Measurements from ENCODE around the gene SLC2A8.

Gene SLC2A8

GRCh38 chr9:127449332-127449966 is 52.5 kb downstream of the SLC2A8 start:
- peaks cover 11% of the 10 kb centered on the region for H3K9me3 ChIP-seq (ENCODE audit: control insufficient read depth, low read length)
- H3K4me1 ChIP-seq (ENCODE audit: control insufficient read depth, insufficient read depth, low read length, poor library complexity, severe bottlenecking) = peaks cover 11% of the 10 kb centered on the region
- H3K27ac ChIP-seq (ENCODE audit: low read depth, low read length, severe bottlenecking) = peak overlapping the region; percentile 91
- H3K4me3 ChIP-seq (ENCODE audit: extremely low read depth, insufficient read depth, low read length, poor library complexity, severe bottlenecking) = peak overlapping the region; percentile 96
- peaks cover 70% of the 10 kb centered on the region for H3K36me3 ChIP-seq (ENCODE audit: control insufficient read depth, insufficient read depth, low read length)
- WGBS, 2 experiments (ENCODE audit: insufficient coverage in 2 of 2) = 57 to 80% methylated on average over 4 to 5 of the region's 5 CpGs

- Histone ChIP-seq H3K27ac (ENCODE audit: low read depth, low read length, severe bottlenecking) (peak overlapping the region; percentile 91), H3K4me3 (ENCODE audit: extremely low read depth, insufficient read depth, low read length, poor library complexity, severe bottlenecking) (peak overlapping the region; percentile 96), H3K4me1 (ENCODE audit: control insufficient read depth, insufficient read depth, low read length, poor library complexity, severe bottlenecking) (peaks cover 11% of the 10 kb centered on the region), H3K9me3 (ENCODE audit: control insufficient read depth, low read length) (peaks cover 3% of the 10 kb centered on the region), H3K36me3 (ENCODE audit: control insufficient read depth, insufficient read depth, low read length) (peaks cover 68% of the 10 kb centered on the region)
- 2 to 3% methylated on average over 12 to 13 of the region's 14 CpGs for WGBS, 2 experiments (ENCODE audit: insufficient coverage in 2 of 2)
These were observed 53.3 kb downstream of the SLC2A8 start for GRCh38 chr9:127450243-127450760.

DNA sequence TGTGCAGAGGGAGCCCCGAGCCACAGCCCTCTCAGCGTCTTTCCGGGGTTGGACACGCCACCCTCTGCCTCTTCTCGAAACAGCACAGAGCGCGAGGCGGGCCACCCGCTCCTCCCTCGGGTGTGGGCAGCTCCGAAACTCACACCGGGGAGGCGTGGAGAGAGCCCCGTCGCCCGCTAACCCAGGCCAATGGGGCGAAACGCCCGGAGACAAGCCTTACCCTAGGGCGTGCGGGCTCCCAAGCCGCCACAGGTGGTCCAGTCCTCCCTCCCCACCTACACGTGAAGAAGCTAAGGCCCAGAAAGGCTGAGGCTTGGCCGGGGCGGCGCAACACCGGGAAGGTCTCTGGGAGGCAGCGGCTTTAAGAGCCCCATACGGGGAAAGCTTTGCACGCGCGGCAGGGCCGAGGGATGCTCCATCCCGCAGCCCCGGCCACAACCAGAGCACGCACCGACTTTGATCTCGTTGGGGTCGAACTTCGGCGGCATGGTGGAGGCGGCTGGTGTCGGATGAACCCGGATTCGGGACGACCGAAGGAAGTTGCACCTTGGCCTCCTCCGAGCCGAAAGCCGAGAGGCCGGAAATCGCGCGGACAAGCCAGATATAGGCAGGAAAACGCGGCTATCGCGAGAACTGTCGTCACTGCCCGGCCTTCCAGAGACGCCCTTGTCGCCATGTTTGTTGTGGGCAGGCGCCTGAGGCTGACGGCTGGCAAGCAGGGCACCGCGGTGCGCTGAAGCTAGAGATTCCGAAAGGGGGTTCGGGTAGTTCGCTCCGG is 54.0 kb downstream of the SLC2A8 start, which contains the start of the genes LRSAM1 and RPL12:
TSS of gene LRSAM1 (plus strand) at position 681 of the 778 bp plus-strand sequence. CDS start 3,018 bp downstream, outside the sequence.
TSS of gene RPL12 (minus strand) at position 577 of the 778 bp plus-strand sequence. CDS start at position 488, 89 bp downstream.
- Histone ChIP-seq H3K9me3 (ENCODE audit: control insufficient read depth, low read length) (no peaks in the 10 kb centered on the region), H3K36me3 (ENCODE audit: control insufficient read depth, insufficient read depth, low read length) (peaks cover 65% of the 10 kb centered on the region), H3K27ac (ENCODE audit: low read depth, low read length, severe bottlenecking) (peak within 1 kb of the TSS; percentile 91), H3K4me1 (ENCODE audit: control insufficient read depth, insufficient read depth, low read length, poor library complexity, severe bottlenecking) (peaks cover 11% of the 10 kb centered on the region), H3K4me3 (ENCODE audit: extremely low read depth, insufficient read depth, low read length, poor library complexity, severe bottlenecking) (peak within 1 kb of the TSS; percentile 96)
- 0% methylated on average over 46 to 59 of the region's 71 CpGs for WGBS, 2 experiments (ENCODE audit: insufficient coverage in 2 of 2)

DNA sequence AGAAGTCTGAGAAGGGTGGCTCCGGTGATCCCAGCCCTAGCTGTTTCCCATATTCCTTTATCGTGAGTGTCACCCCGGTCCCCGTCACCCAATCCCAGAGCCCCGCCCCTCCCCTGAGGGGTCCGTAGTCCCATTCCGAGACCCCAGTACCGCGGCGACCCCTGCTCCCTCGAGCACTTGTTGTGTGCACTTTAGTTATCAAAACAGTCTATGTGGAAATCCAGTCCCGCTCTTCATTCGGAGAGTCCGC is 54.6 kb downstream of the SLC2A8 start:
- Histone ChIP-seq H3K4me1 (ENCODE audit: control insufficient read depth, insufficient read depth, low read length, poor library complexity, severe bottlenecking) (peaks cover 11% of the 10 kb centered on the region), H3K9me3 (ENCODE audit: control insufficient read depth, low read length) (no peaks in the 10 kb centered on the region), H3K27ac (ENCODE audit: low read depth, low read length, severe bottlenecking) (peak overlapping the region; percentile 91), H3K4me3 (ENCODE audit: extremely low read depth, insufficient read depth, low read length, poor library complexity, severe bottlenecking) (peak overlapping the region; percentile 96), H3K36me3 (ENCODE audit: control insufficient read depth, insufficient read depth, low read length) (peaks cover 60% of the 10 kb centered on the region)
- WGBS, 2 experiments (ENCODE audit: insufficient coverage in 2 of 2) = 0% methylated on average over 10 to 14 of the region's 14 CpGs

DNA sequence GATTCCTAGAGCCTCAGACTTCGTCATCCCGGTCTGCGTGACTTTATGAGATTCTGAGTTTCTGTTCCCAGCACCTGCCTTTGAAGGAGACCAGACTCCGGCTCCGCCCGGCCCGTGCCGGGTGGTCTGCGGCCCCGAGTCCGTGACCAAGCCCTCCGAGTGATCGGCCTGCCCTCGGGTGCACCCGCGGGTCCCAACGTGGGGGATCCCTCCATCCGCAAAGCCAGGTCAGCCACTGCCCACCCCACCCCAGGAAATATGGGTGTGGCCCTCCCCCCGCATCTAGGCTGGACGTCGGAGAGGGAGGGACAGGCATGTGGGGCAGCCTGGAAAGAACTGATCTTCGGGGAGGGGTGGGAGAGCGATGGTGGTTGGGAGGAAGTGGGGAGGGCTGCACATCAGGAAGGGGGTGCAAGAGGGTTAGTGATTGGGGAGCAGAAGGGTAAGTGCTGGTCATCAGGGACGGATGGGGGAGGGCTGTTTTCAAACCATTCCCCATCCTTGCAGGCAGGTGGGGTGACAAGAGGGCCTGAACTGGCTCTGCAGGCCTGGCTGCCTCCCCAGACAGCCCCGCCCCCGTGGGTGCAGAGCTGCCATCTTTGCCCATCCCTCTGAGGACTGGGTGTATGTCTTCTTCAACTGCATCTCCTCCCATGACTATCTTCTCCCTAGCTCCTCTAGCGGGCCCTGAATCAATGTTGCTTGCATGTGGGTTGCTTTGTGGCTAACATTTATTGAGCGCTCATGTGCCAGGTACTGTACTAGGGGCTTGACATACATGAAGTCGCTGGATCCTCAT is 55.1 kb downstream of the SLC2A8 start:
- Histone ChIP-seq H3K9me3 (ENCODE audit: control insufficient read depth, low read length) (no peaks in the 10 kb centered on the region), H3K4me3 (ENCODE audit: extremely low read depth, insufficient read depth, low read length, poor library complexity, severe bottlenecking) (peak overlapping the region; percentile 96), H3K4me1 (ENCODE audit: control insufficient read depth, insufficient read depth, low read length, poor library complexity, severe bottlenecking) (peaks cover 11% of the 10 kb centered on the region), H3K27ac (ENCODE audit: low read depth, low read length, severe bottlenecking) (peak overlapping the region; percentile 91), H3K36me3 (ENCODE audit: control insufficient read depth, insufficient read depth, low read length) (peaks cover 58% of the 10 kb centered on the region)
- WGBS, 2 experiments (ENCODE audit: insufficient coverage in 2 of 2) = 16% methylated on average over 15 to 24 of the region's 29 CpGs

DNA sequence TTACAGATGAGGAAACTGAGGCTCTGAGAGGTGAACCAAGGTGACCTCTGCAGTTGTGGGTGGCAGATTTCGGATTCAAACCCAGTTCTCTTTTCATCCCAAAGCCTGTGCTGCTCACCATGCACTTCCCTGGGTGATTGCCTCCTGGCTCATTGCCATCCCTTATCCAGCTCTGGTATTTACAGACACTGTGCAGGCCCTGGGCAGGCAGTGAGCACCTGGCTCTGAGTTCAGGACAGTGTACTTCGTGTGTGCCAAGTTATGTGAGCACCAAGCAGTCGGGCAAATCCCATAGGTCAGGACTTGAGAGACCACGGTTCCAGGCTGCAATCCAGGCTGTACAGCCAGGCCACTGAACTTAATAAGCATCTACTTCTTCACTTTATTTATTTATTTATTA is 55.7 kb downstream of the SLC2A8 start:
- WGBS, 2 experiments (ENCODE audit: insufficient coverage in 2 of 2) = 74 to 80% methylated on average over 4 of the region's 4 CpGs
- H3K27ac ChIP-seq (ENCODE audit: low read depth, low read length, severe bottlenecking) = no peak overlapping the region
- peaks cover 11% of the 10 kb centered on the region for H3K4me1 ChIP-seq (ENCODE audit: control insufficient read depth, insufficient read depth, low read length, poor library complexity, severe bottlenecking)
- H3K9me3 ChIP-seq (ENCODE audit: control insufficient read depth, low read length) = no peaks in the 10 kb centered on the region
- H3K4me3 ChIP-seq (ENCODE audit: extremely low read depth, insufficient read depth, low read length, poor library complexity, severe bottlenecking) = peak overlapping the region; percentile 96
- H3K36me3 ChIP-seq (ENCODE audit: control insufficient read depth, insufficient read depth, low read length) = peaks cover 58% of the 10 kb centered on the region

DNA sequence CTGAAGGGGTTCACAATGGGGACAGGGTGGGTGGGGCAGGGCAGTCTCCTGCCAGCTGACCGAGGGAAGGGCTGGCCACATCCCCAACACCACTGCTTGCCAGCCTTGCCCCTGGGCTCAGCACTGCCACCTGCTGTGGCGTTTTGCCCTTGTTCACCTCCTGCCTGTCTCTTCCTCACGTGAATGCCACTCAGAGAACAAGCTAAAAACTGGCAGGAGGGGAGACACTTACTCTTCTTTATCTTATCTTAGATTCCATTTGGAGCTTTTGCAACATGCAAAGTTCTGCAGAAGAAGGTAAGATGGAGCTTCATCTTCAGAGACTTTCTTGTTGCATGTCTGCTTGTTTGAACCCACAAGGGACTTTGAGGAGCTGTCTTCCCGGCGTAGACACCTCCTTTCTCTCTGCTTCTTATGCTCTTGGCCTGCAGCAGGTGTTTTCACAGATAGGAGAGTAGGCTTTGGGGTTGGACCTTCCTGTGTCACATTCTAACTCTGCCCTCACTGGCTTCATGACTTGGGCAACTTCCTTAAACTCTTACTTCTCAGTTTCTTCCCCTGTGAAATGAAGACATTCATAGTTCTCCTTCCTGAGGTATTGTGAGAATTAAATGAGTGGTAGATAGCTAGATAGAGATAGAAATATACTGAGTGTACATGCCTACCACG is 58.5 kb downstream of the SLC2A8 start:
- peaks cover 48% of the 10 kb centered on the region for H3K36me3 ChIP-seq (ENCODE audit: control insufficient read depth, insufficient read depth, low read length)
- H3K27ac ChIP-seq (ENCODE audit: low read depth, low read length, severe bottlenecking) = no peak overlapping the region
- peaks cover 3% of the 10 kb centered on the region for H3K4me1 ChIP-seq (ENCODE audit: control insufficient read depth, insufficient read depth, low read length, poor library complexity, severe bottlenecking)
- no peak overlapping the region for H3K4me3 ChIP-seq (ENCODE audit: extremely low read depth, insufficient read depth, low read length, poor library complexity, severe bottlenecking)
- no peaks in the 10 kb centered on the region for H3K9me3 ChIP-seq (ENCODE audit: control insufficient read depth, low read length)
- WGBS, 2 experiments (ENCODE audit: insufficient coverage in 2 of 2) = 58 to 94% methylated on average over 4 to 5 of the region's 6 CpGs

GRCh38 chr9:127457191-127457878 is 60.4 kb downstream of the SLC2A8 start:
- 85 to 89% methylated on average over 13 of the region's 17 CpGs for WGBS, 2 experiments (ENCODE audit: insufficient coverage in 2 of 2)

More at GRCh38 chr9:127457191-127457878, 60.4 kb downstream of the SLC2A8 start:
- no peak overlapping the region for H3K4me3 ChIP-seq (ENCODE audit: extremely low read depth, insufficient read depth, low read length, poor library complexity, severe bottlenecking)
- no peak overlapping the region for H3K27ac ChIP-seq (ENCODE audit: low read depth, low read length, severe bottlenecking)
- H3K36me3 ChIP-seq (ENCODE audit: control insufficient read depth, insufficient read depth, low read length) = peaks cover 64% of the 10 kb centered on the region
- H3K4me1 ChIP-seq (ENCODE audit: control insufficient read depth, insufficient read depth, low read length, poor library complexity, severe bottlenecking) = no peaks in the 10 kb centered on the region
- no peaks in the 10 kb centered on the region for H3K9me3 ChIP-seq (ENCODE audit: control insufficient read depth, low read length)

Measured in mesodermal cell (in vitro differentiated cells).